GM19193 (cell line): ENCODE results near the gene TMEM169.
A peak's percentile ranks its signal among the peaks of the same experiment; 100 is the strongest.

Experiments
- POLR2A ChIP-seq: IDR thresholded peaks from 4 replicates; pipeline ENCODE4 v1.6.1; 2011; ENCODE audit not compliant: insufficient read depth, insufficient read length; ENCODE audit errors: extremely low read depth

The TMEM169 gene

DNA sequence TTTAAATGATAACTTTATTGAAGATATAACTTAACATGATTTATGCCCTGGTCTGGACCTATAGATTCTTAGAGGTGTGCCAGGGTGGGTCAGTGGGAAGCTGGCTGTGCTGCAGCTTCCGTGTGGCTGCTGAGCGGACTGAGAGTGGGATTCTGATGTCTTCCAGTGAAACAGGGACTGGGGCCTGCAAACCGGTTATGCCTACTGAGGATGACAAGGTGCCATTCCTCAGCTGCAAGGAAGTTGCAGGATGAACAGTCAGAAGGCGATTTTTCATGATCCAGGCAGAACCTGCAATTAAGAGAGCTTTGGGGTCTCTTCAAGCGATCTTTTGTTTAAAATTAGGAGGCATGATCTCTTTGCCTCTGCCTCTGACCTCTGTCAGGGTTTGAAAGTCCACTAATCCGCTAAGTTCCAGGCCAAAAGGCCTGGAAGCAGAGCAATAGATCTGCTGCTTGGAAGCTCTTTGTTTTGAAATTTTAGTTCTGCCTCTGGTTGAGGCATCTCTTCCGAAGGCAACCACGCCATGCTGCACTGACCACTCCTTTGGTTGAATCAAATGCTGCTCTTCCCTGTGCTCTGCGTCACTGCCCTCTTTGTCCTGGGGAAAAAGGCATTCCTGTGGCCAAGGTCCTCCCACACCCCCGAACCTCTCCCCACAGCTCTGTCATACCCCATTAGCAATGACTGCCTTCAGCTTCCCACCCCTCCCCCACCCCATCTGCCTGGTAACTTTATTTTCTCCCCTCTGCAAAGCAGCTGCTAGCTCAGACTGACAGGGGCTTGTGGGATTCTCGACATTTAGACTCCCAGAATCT lies 2.0 kb downstream of the TMEM169 start:
- no peak for TF ChIP-seq POLR2A

- no peak for TF ChIP-seq POLR2A
Measured at GRCh38 chr2:216084547-216084946, 2.8 kb downstream of the TMEM169 start.

DNA sequence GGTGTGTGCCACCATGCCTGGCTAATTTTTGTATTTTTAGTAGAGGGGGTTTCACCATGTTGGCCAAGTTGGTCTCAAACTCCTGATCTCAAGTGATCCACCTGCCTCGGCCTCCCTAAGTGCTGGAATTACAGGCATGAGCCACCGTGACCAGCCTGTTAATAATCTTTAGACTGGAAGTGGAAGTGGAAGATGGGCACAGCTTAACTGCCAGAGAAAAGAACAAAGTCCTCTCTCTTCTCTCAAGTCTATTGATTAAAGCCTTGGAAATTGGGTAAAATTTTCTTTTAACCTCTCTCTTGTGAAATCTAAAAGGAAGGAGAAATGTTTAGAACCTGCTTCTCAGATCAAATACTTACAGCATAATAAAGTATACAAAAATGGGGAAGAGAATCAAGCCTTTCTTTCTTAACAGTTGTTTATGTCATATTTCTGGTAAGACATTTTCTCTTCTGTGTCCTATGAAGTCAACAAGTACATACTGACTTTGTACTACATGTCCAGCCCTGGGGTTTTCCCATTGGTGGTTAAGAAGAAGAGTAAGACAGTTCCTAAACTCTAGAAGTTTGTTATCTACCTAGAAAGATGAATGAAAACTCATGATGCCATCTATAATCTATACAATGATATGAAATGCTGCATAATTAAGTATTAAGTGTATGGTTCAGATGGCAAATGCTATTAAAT lies 4.6 kb downstream of the TMEM169 start:
- no peak for TF ChIP-seq POLR2A

GRCh38 chr2:216090369-216090786 lies 8.7 kb downstream of the TMEM169 start:
- no peak for TF ChIP-seq POLR2A

DNA sequence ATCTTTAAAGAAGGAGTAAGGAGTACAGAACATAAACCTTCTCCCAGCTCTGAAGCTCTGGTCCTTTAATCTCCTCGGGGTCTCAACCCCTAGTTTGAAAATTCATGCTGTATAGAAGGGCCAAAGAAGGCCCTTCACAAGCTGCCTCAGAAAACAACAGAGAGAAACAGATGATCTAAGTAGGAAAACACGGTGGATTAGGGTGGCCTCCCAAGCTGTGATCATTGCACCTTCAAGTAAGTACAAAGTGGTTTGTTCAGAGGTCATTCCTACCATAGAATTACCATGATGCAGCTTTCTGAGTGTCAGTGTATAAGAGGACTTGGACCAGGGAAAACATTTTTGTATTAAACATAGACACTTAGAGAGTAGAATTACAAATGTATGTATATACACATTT lies 10.9 kb downstream of the TMEM169 start:
- no peak for TF ChIP-seq POLR2A

DNA sequence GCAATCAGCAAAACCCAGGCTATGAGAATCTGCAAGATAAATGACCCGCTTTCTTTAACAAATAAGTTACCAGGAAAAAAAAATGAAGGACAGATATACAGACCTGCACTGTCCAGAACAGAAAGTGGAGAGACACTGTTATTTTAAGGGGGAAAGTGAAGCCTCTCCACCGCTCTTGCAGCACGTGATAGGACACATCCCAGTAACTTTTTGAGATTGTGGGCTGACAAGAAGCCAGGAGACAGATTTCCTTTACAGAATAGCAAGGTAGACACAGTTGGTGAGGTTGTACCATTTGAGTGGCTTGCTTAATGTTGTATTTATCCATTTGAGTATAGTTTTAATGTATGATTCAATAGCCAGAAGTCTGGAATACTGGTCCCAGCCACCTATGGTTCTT lies 13.0 kb downstream of the TMEM169 start:
- no peak for TF ChIP-seq POLR2A

DNA sequence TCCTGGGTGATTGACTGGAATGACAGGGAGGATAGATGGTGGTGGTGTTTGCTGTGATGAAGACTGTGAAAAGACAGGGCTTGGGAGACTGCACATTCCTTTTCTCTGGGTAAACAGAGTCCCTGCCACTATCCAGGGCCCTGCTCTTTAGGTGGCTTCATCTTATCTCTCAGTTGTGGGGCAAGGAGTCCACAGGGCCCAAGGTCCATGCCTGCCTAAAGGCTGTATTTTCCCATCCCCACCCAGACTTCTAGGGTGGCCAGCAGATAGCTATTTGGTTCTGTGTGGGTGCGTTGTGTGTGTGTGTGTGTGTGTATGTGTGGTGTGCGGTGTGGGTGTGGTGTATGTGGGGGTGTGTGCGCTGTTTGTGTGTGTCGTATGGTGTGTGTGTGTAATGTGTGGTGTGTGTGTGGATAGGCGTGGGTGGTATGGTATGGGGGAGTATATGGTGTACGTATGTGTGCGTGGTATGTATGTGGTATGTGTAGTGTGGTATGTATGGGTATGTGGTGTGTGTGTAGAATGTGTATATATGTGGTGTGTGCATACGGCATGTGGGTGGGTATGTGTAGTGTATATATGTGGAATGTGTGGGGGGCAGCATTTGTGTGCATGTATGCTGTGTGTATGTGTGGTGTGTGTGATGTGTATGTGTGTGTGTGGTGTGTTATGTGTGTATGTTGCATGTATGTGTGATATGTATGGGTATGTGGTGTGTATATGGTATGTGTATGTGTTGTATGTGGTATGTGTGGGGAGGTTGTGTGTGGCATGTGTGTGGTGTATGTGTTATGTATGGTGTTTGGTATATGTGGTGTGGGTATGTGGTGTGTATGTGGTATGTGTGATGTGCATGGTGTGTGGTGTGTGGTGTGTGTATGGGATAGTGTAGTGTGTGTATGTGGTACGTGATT lies 17.0 kb downstream of the TMEM169 start:
- no peak for TF ChIP-seq POLR2A

- TF ChIP-seq POLR2A, result no peak
Measured at GRCh38 chr2:216101109-216101508, 19.4 kb downstream of the TMEM169 start.

- TF ChIP-seq POLR2A, result no peak
Measured at GRCh38 chr2:216103213-216103612, 21.5 kb downstream of the TMEM169 start.

DNA sequence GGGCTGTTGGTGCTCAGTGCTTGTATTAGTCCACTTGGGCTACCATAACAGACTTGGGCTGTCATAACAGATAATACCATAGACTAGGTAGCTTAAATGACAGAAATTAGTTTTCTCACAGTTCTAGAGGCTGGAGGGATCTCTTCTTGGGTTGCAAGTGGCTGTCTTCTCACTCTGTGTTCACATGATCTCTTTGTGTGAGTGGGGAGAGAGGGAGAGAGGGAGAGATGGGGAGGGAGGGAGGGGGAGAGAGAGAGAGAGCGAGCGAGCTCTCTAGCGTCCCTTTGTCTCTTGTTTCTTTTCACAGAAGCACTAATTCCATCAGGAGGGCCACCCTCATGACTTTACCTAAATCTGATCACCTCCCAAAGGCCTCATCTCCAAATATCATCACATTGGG lies 23.0 kb downstream of the TMEM169 start:
- TF ChIP-seq POLR2A, result no peak

GRCh38 chr2:216107320-216107719 lies 25.6 kb downstream of the TMEM169 start:
- TF ChIP-seq POLR2A, result no peak

- no peak for TF ChIP-seq POLR2A
Measured at GRCh38 chr2:216107760-216108159, 26.0 kb downstream of the TMEM169 start.

DNA sequence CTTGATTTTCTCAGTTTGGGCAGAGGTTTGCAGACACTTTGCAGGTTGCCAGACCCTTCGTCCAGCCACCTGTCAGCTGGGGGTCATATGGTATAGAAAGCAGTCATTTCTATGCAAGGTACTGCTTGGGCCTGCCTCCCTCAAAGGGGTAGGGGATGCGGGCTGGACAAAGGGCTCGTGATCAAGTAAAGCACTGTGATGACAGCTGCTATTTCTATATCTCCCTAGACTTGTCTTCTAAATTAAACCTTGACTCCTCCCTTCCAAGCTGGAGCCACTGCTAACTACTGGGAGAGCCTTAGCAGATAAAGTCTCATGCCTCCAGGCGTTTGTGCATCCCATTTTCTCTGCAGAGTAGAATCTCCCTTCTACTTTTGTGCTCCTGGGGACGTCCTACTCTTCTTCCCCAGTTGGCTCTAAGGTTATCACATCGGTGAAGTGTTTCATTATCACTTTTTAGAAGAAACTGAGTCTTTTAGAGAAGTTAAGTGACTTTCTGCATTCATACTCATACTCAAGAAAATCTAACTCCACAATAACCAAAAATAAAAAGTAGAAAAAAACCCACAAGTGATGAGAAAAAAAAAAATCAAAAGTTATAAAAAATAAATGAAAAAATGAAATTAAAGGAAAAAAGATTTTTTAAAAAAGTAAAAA lies 26.7 kb downstream of the TMEM169 start:
- peak; percentile 16 for TF ChIP-seq POLR2A

GRCh38 chr2:216108967-216109921 lies 27.5 kb downstream of the TMEM169 start, which contains the start of gene XRCC5:
Gene XRCC5, plus strand, starts transcription at chr2:216109348. Its CDS starts 89 bp downstream, at chr2:216109437.
- TF ChIP-seq POLR2A, result peak; percentile 90

GRCh38 chr2:216109962-216110614 lies 28.4 kb downstream of the TMEM169 start:
- TF ChIP-seq POLR2A, result no peak
